ENCODE data around the gene XYLT1. TPM values are rescaled to one million over a fixed set of nuclear protein-coding genes. Genes with fewer than 3 reads are reported as not detected.

XYLT1 gene
- total RNA-seq, 1 donor from 2014 or later, result 0.23 TPM

DNA sequence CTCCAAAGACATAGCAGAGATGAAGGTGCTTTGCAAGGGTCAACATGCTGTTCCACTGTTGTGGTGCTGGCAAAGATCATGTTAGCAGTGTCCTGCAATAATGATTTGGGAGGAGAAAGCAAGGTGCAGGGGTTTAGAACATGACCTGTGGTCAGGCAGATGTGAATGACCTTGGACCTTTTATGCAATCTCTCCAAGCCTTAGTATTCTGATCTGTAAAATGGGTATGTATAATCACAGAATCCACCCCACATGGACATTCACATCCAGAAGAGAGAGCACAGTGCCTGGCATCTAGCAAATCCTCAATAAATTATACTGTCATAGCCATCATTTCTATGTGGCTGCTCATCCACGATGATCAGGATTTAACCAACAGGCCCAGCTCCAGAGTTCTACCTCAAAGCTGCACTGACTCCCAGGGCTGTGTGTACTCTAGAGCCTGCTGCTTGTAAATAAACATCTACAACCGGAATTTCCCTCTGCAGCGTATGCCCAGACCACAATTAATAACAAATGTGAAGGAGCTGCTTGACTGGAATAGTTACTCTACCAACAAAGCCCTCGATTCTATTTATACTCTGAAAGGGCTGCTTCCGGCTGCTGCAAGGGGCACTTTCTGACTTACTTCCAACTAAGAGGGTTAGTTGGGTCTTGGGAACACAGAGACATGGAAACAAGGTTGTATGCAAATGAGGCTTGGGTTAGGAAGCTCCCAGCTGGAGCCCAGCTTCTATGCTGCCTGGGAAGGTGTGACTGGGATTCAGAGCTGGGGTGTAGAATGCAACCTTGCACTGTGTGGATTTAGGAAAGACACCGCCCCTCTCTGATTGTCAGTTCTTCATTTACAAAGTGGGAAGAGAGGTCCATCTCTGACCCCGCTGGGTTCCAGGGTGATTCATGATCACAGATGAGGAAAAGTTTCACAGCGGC, 265.2 kb downstream of the XYLT1 start:
- no peak overlapping the region for H3K4me3 ChIP-seq (ENCODE audit: low read depth, low read length)
- DNase-seq (ENCODE audit: low read depth), result no peak
- no peak for TF ChIP-seq CTCF (conservative IDR thresholded peaks at IDR 0.05; ENCODE audit: low read depth, low read length)

DNA sequence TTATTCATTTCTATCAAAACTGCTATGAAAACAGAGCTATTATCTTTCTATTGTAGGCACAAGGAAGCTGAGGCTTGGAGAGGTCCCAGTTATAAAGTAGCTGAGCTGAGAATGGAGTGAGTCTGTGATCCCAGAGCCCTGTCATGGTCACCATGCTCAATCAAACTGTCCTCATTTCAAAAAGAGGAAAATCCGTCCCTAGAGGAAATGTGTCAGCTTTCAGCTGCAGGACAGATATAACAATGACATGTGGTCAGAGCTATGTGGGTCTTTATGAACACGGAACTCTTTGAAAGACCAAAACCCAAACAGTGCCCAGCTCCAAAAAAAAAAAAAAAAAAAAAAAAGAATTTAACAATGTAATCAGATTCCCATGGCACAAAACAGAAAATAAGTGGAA, 266.1 kb downstream of the XYLT1 start:
- no peak for TF ChIP-seq CTCF (conservative IDR thresholded peaks at IDR 0.05; ENCODE audit: low read depth, low read length)
- DNase-seq (ENCODE audit: low read depth), result no peak
- H3K4me3 ChIP-seq (ENCODE audit: low read depth, low read length), result no peak overlapping the region

GRCh38 chr16:17204206-17204605, 266.6 kb downstream of the XYLT1 start:
- no peak for DNase-seq (ENCODE audit: low read depth)
- no peak for TF ChIP-seq CTCF (conservative IDR thresholded peaks at IDR 0.05; ENCODE audit: low read depth, low read length)
- no peak overlapping the region for H3K4me3 ChIP-seq (ENCODE audit: low read depth, low read length)

GRCh38 chr16:17203424-17203823, 267.3 kb downstream of the XYLT1 start:
- DNase-seq (ENCODE audit: low read depth), result no peak
- no peak for TF ChIP-seq CTCF (conservative IDR thresholded peaks at IDR 0.05; ENCODE audit: low read depth, low read length)
- H3K4me3 ChIP-seq (ENCODE audit: low read depth, low read length), result no peak overlapping the region

GRCh38 chr16:17199135-17199534, 271.6 kb downstream of the XYLT1 start:
- DNase-seq (ENCODE audit: low read depth), result no peak
- TF ChIP-seq CTCF (conservative IDR thresholded peaks at IDR 0.05; ENCODE audit: low read depth, low read length), result no peak
- H3K4me3 ChIP-seq (ENCODE audit: low read depth, low read length), result no peak overlapping the region

DNA sequence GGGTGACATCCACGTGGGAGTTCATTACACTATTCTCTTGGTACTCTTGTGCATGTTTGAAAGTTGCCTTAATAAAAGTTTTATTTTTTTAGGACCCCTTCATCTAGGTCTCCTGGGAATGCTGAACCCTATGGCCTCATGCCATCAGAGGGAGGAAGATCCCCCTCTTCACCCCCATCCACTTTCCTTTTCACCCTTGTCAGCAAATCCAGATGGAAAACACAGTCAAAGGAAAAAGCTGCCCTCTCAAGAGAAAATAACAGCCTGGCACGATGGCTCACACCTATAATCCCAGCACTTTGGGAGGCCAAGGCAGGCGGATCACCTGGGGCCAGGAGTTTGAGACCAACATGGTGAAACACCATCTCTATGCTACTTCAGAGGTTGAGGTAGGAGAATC, 274.2 kb downstream of the XYLT1 start:
- no peak overlapping the region for H3K4me3 ChIP-seq (ENCODE audit: low read depth, low read length)
- no peak for DNase-seq (ENCODE audit: low read depth)
- no peak for TF ChIP-seq CTCF (conservative IDR thresholded peaks at IDR 0.05; ENCODE audit: low read depth, low read length)
